GM12892 (cell line): ENCODE data around the gene PIGS.

ENCODE experiments used
- POLR2A ChIP-seq: IDR thresholded peaks from 2 replicates; pipeline ENCODE4 v1.6.1; 2011; ENCODE audit warnings: low read depth, low read length, control low read depth
- POLR2AphosphoS5 ChIP-seq: IDR thresholded peaks from 2 replicates; pipeline ENCODE4 v1.6.1; 2011; ENCODE audit warnings: low read depth, low read length, control low read depth

- TF ChIP-seq POLR2AphosphoS5 (no peak), POLR2A (no peak)
Observed at GRCh38 chr17:28534740-28535375, 36.5 kb downstream of the PIGS start.
